Gastroesophageal sphincter (tissue), 4 donors: ENCODE results near the gene FOXO1. TPM values are rescaled to one million over a fixed set of nuclear protein-coding genes. Genes with fewer than 3 reads are reported as not detected.

Source experiments
- ATAC-seq: fragments of 150-250 bp; one replicate; pipeline ENCODE4 v1.9.1; 2016; ENCODE audit warnings: mild to moderate bottlenecking, moderate library complexity
- H3K27ac ChIP-seq, 4 donors: fragments of 200-600 bp; sonication (generic) in 3 of 4; 1 replicate in 3 of 4; 2 replicates in 1 of 4; pipeline ENCODE4 v1.5.1; 2016 to 2019
- H3K27me3 ChIP-seq: fragments of 200-600 bp; sonication (generic); one replicate; pipeline ENCODE4 v1.5.1; 2019
- H3K36me3 ChIP-seq, 2 donors: fragments of 200-600 bp; sonication (generic); one replicate each; pipeline ENCODE4 v1.5.1; 2019; ENCODE audit warnings: control low read depth in 1 of 2
- H3K4me1 ChIP-seq, 3 donors: fragments of 200-600 bp; sonication (generic); 1 replicate in 2 of 3; 2 replicates in 1 of 3; pipeline ENCODE4 v1.5.1; 2016 to 2019; ENCODE audit warnings: control low read depth in 2 of 3
- H3K4me3 ChIP-seq, 2 donors: fragments of 200-600 bp; sonication (generic); one replicate each; pipeline ENCODE4 v1.5.1; 2019; ENCODE audit warnings: mild to moderate bottlenecking in 1 of 2, moderate library complexity in 1 of 2
- H3K9me3 ChIP-seq, 3 donors: fragments of 200-600 bp; sonication (generic); one replicate each; pipeline ENCODE4 v1.5.1; 2017 to 2019; ENCODE audit warnings: control low read depth in 2 of 3
- CTCF ChIP-seq, 4 experiments: fragments of 200-600 bp in 2 of 4; fragments of 450-650 bp in 2 of 4; sonication (generic) in 1 of 4; IDR thresholded peaks; one replicate each; pipeline ENCODE4 v1.5.1; 2017 to 2019; ENCODE audit warnings: antibody characterized with exemption in 4 of 4, mild to moderate bottlenecking in 2 of 4, moderate library complexity in 2 of 4
- EP300 ChIP-seq: sonication (generic); formaldehyde crosslinking; IDR thresholded peaks from one replicate; pipeline ENCODE4 v1.6.1; 2017; ENCODE audit warnings: antibody characterized with exemption, mild to moderate bottlenecking
- POLR2A ChIP-seq, 2 donors: fragments of 450-650 bp; IDR thresholded peaks; one replicate each; pipeline ENCODE4 v1.6.1; 2017; ENCODE audit warnings: antibody characterized with exemption in 2 of 2, mild to moderate bottlenecking in 2 of 2, moderate library complexity in 1 of 2
- POLR2AphosphoS5 ChIP-seq: sonication (generic); formaldehyde crosslinking; IDR thresholded peaks from one replicate; pipeline ENCODE4 v1.6.1; 2017; ENCODE audit warnings: antibody characterized with exemption
- WGBS, 2 donors: methylation state at CpG; one replicate each; pipeline ENCODE4 v1.1.5; 2018; ENCODE audit warnings: low coverage in 1 of 2; 5-methylcytosine and 5-hydroxymethylcytosine counted together
- total RNA-seq, 4 donors: library from RNA; depleted of rRNA; stranded (reverse); fragments of >200 nt; gene quantifications; one replicate each; pipeline ENCODE4 v1.1.0, GENCODE V29; 2016

The FOXO1 gene
- total RNA-seq, 4 donors from 2014 or later = 52.4 to 72.2 (median 59.5) TPM

DNA sequence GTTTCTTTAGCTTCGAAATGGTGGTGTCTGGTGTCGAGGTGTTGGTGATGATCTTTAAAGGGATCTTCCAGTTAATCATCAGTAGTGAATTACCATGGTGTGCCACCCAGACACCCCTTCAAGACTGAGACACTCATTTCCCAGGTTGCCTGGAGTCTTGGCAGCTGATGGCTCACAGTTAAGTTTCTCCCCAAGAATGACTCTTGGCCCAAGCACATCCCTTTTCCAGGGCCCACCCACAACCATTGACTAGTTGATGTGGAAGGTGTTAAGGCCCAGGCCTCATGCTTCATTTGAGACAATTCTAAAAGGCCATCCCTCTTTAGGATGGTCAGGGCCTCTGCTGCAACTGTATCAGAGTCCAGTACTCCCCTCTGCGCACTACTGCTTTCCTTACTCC is 145.5 kb downstream of the FOXO1 start:
- no peaks in the 10 kb centered on the region for H3K36me3 ChIP-seq
- no peaks in the 10 kb centered on the region for H3K9me3 ChIP-seq
- no peaks in the 10 kb centered on the region for H3K27me3 ChIP-seq
- TF ChIP-seq POLR2A (IDR thresholded peaks at IDR 0.05) (no peak), EP300 (no peak), POLR2AphosphoS5 (no peak), CTCF (IDR thresholded peaks at IDR 0.05) (no peak)
- no peak overlapping the region for H3K27ac ChIP-seq
- WGBS, 2 donors = 91 to 100% methylated on average over 3 of the region's 3 CpGs
- no peak for ATAC-seq
- no peak overlapping the region for H3K4me3 ChIP-seq
- no peaks in the 10 kb centered on the region for H3K4me1 ChIP-seq

DNA sequence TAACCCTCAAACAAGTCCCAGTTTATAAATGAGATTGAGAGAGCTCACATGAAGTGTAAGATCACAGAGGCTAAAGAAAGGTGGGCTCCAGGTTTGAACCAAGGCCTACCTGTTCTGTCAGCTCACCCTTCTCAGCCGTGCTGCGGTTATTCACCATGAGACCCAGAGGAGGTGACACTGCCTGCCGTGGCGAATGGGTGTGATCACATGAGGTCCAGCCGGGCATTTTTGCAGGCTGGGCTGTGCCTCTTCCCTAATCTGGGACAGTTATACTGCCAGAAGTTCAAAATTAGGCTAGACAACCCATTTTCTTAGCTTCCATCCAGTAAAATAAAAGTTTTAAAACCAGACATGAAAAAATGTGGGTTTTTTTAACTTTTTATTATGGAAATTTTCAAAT is 146.8 kb downstream of the FOXO1 start:
- no peak overlapping the region for H3K27ac ChIP-seq
- ATAC-seq = peak; percentile 41
- no peak for TF ChIP-seq POLR2A (IDR thresholded peaks at IDR 0.05)
- TF ChIP-seq CTCF (IDR thresholded peaks at IDR 0.05) = no peak
- no peak for TF ChIP-seq EP300
- no peak for TF ChIP-seq POLR2AphosphoS5
- no peaks in the 10 kb centered on the region for H3K9me3 ChIP-seq
- no peak overlapping the region for H3K4me3 ChIP-seq
- H3K4me1 ChIP-seq = no peaks in the 10 kb centered on the region
- H3K27me3 ChIP-seq = no peaks in the 10 kb centered on the region
- WGBS, 2 donors = 55% methylated on average over 5 of the region's 5 CpGs; no CpG with 5 or more reads in 1 of the 2 donors
- no peaks in the 10 kb centered on the region for H3K36me3 ChIP-seq

GRCh38 chr13:40518481-40518882 is 148.0 kb downstream of the FOXO1 start:
- H3K27ac ChIP-seq = no peak overlapping the region
- H3K36me3 ChIP-seq = no peaks in the 10 kb centered on the region
- H3K4me3 ChIP-seq = no peak overlapping the region
- no peak for ATAC-seq
- H3K9me3 ChIP-seq = no peaks in the 10 kb centered on the region
- TF ChIP-seq EP300 = no peak
- TF ChIP-seq CTCF (IDR thresholded peaks at IDR 0.05) = no peak
- TF ChIP-seq POLR2A (IDR thresholded peaks at IDR 0.05) = no peak
- TF ChIP-seq POLR2AphosphoS5 = no peak
- H3K4me1 ChIP-seq = no peaks in the 10 kb centered on the region
- 60 to 67% methylated on average over 1 to 2 of the region's 4 CpGs for whole genome bisulfite sequencing, 2 donors
- no peaks in the 10 kb centered on the region for H3K27me3 ChIP-seq

GRCh38 chr13:40517486-40518480 is 148.7 kb downstream of the FOXO1 start:
- Histone ChIP-seq H3K4me3 (no peak overlapping the region), H3K27ac (no peak overlapping the region), H3K36me3 (no peaks in the 10 kb centered on the region), H3K9me3 (no peaks in the 10 kb centered on the region), H3K27me3 (no peaks in the 10 kb centered on the region), H3K4me1 (no peaks in the 10 kb centered on the region)
- TF ChIP-seq POLR2A (IDR thresholded peaks at IDR 0.05) (no peak), CTCF (IDR thresholded peaks at IDR 0.05) (no peak)
- 82 to 89% methylated on average over 5 to 7 of the region's 8 CpGs for WGBS, 2 donors
- no peak for ATAC-seq

DNA sequence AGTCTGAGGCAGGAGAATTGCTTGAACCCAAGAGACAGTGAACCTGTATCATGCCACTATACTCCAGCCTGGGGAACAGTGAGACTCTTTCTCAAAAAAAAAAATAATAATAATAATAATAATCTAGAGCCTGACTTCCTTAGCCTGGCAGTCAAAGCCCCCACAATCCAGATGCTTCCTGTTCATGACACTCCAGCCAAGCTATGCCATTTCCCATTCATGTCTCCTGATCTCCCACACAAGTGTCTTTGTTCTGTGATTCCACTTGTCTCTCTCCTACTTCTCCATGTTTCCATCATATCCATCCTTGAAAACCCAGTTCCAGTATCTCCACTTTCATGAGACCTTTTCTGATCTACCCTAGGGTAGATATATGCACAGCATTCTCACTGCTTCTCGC is 150.7 kb downstream of the FOXO1 start:
- TF ChIP-seq EP300 (no peak), POLR2AphosphoS5 (no peak), CTCF (IDR thresholded peaks at IDR 0.05) (no peak), POLR2A (IDR thresholded peaks at IDR 0.05) (no peak)
- H3K4me3 ChIP-seq = no peak overlapping the region
- no peaks in the 10 kb centered on the region for H3K27me3 ChIP-seq
- no peaks in the 10 kb centered on the region for H3K9me3 ChIP-seq
- no peaks in the 10 kb centered on the region for H3K36me3 ChIP-seq
- no peak for ATAC-seq
- H3K27ac ChIP-seq = no peak overlapping the region
- 100% methylated on average over 1 of the region's 1 CpG for WGBS, 2 donors
- no peaks in the 10 kb centered on the region for H3K4me1 ChIP-seq
